ENCODE measurements around the gene ZBTB16.

- TF ChIP-seq CTCF (IDR thresholded peaks at IDR 0.05; ENCODE audit: low read depth, low read length) (no peak), POLR2A (IDR thresholded peaks at IDR 0.05; ENCODE audit: extremely low read depth, insufficient read length) (no peak)
Observed at GRCh38 chr11:114150671-114151070, 91.2 kb downstream of the ZBTB16 start.

All from NB4 (cell line).